ENCODE data around the gene SPG11. TPM values are rescaled to one million over a fixed set of nuclear protein-coding genes. Genes with fewer than 3 reads are reported as not detected.
A peak's percentile ranks its signal among the peaks of the same experiment; 100 is the strongest.

SPG11 gene
- total and polyA plus RNA-seq, 2 donors from 2014 or later = 35.3 to 100 TPM

- no peak overlapping the region for H3K4me3 ChIP-seq (ENCODE audit: low read length in 3 of 3)
- intact Hi-C loops (cut with DNase I) = no loop called here
- FAIRE-seq = no peak
These were observed 94.1 kb downstream of the SPG11 start for GRCh38 chr15:44569316-44569715.

GRCh38 chr15:44568338-44568737 lies 95.1 kb downstream of the SPG11 start:
- no peak for FAIRE-seq
- H3K27ac ChIP-seq (ENCODE audit: low read depth in 2 of 2, low read length in 2 of 2) = no peak overlapping the region
- no peaks in the 10 kb centered on the region for H3K27me3 ChIP-seq (ENCODE audit: control insufficient read depth, insufficient read depth, low read length)
- no peak for TF ChIP-seq CTCF (IDR thresholded peaks at IDR 0.05; ENCODE audit: borderline replicate concordance, extremely low read depth, insufficient read depth)
- H3K9me3 ChIP-seq (ENCODE audit: control insufficient read depth in 2 of 3, insufficient read depth in 1 of 3, low read length in 3 of 3) = peaks cover 0 to 7% (median 5%) of the 10 kb centered on the region in 3 donors
- no peaks in the 10 kb centered on the region for H3K4me1 ChIP-seq (ENCODE audit: control insufficient read depth in 2 of 3, insufficient read depth in 2 of 3, low read depth in 1 of 3, low read length in 3 of 3)
- H3K9ac ChIP-seq (ENCODE audit: low read length in 3 of 3) = no peak overlapping the region
- intact Hi-C loops (cut with DNase I) = no loop called here
- DNase-seq = peak in 1 of 5 donors; percentile 6
- H3K36me3 ChIP-seq (ENCODE audit: control insufficient read depth in 2 of 3, insufficient read depth in 3 of 3, low read length in 3 of 3) = peaks cover 23 to 59% (median 38%) of the 10 kb centered on the region in 3 donors
- H3K4me3 ChIP-seq (ENCODE audit: low read length in 3 of 3) = no peak overlapping the region

More at GRCh38 chr15:44569316-44569715, 94.1 kb downstream of the SPG11 start:
- H3K9ac ChIP-seq (ENCODE audit: low read length in 3 of 3) = no peak overlapping the region
- TF ChIP-seq CTCF (IDR thresholded peaks at IDR 0.05; ENCODE audit: borderline replicate concordance, extremely low read depth, insufficient read depth) = no peak
- H3K4me1 ChIP-seq (ENCODE audit: control insufficient read depth in 2 of 3, insufficient read depth in 2 of 3, low read depth in 1 of 3, low read length in 3 of 3) = no peaks in the 10 kb centered on the region
- no peak overlapping the region for H3K27ac ChIP-seq (ENCODE audit: low read depth in 2 of 2, low read length in 2 of 2)
- DNase-seq = no peak
- H3K27me3 ChIP-seq (ENCODE audit: control insufficient read depth, insufficient read depth, low read length) = no peaks in the 10 kb centered on the region
- H3K9me3 ChIP-seq (ENCODE audit: control insufficient read depth in 2 of 3, insufficient read depth in 1 of 3, low read length in 3 of 3) = peaks cover 0 to 7% (median 5%) of the 10 kb centered on the region in 3 donors
- peaks cover 22 to 55% (median 36%) of the 10 kb centered on the region in 3 donors for H3K36me3 ChIP-seq (ENCODE audit: control insufficient read depth in 2 of 3, insufficient read depth in 3 of 3, low read length in 3 of 3)

- DNase-seq = no peak
- Histone ChIP-seq H3K27ac (ENCODE audit: low read depth in 2 of 2, low read length in 2 of 2) (no peak overlapping the region), H3K9ac (ENCODE audit: low read length in 3 of 3) (no peak overlapping the region), H3K4me3 (ENCODE audit: low read length in 3 of 3) (no peak overlapping the region), H3K36me3 (ENCODE audit: control insufficient read depth in 2 of 3, insufficient read depth in 3 of 3, low read length in 3 of 3) (peaks cover 23 to 59% (median 36%) of the 10 kb centered on the region in 3 donors), H3K9me3 (ENCODE audit: control insufficient read depth in 2 of 3, insufficient read depth in 1 of 3, low read length in 3 of 3) (peaks cover 0 to 7% (median 5%) of the 10 kb centered on the region in 3 donors), H3K27me3 (ENCODE audit: control insufficient read depth, insufficient read depth, low read length) (no peaks in the 10 kb centered on the region), H3K4me1 (ENCODE audit: control insufficient read depth in 2 of 3, insufficient read depth in 2 of 3, low read depth in 1 of 3, low read length in 3 of 3) (no peaks in the 10 kb centered on the region)
- intact Hi-C loops (cut with DNase I) = no loop called here
- no peak for FAIRE-seq
- no peak for TF ChIP-seq CTCF (IDR thresholded peaks at IDR 0.05; ENCODE audit: borderline replicate concordance, extremely low read depth, insufficient read depth)
These were observed 97.3 kb downstream of the SPG11 start for GRCh38 chr15:44566155-44566540.
